A673 (cell line): ENCODE data around the gene ACP5.

ENCODE experiments used
- CTCF ChIP-seq: fragments of 300-800, 200-600 bp; sonication (generic); conservative IDR thresholded peaks from 2 replicates; pipeline ENCODE4 v1.5.1; 2017; ENCODE audit warnings: low read depth, mild to moderate bottlenecking, antibody characterized with exemption, low read length, moderate library complexity, mixed read lengths
- EZH2 ChIP-seq: fragments of 200-600 bp; sonication (generic); IDR thresholded peaks from 2 replicates; pipeline ENCODE4 v1.6.1; 2017; ENCODE audit warnings: borderline replicate concordance, low read depth, mild to moderate bottlenecking, mixed read lengths, antibody characterized with exemption, low read length; ENCODE audit not compliant: poor library complexity, severe bottlenecking

GRCh38 chr19:11612816-11613511 is 35.5 kb upstream of the ACP5 start:
- no peak for TF ChIP-seq CTCF
- no peak for TF ChIP-seq EZH2
